ENCODE results near the gene METTL24.

Gene METTL24

DNA sequence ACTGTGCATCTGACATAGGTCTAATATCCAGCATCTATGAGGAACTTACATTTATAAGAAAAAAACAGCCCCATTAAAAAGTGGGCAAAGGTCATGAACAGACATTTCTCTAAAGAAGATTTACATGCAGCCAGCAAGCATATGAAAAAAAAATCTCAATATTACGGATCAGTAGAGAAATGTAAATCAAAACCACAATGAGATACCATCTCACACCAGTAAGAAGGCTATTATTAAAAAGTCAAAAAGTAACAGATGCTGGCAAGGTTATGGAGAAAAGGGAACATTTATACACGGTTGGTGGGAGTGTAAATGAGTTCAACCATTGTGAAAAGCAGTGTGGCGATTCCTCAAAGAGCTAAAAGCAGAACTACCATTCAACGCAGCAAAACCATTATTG is 13.1 kb downstream of the METTL24 start:
- Histone ChIP-seq H3K9ac (ENCODE audit: low read length) (no peak overlapping the region), H3K4me3 (ENCODE audit: low read length) (no peak overlapping the region), H3K36me3 (ENCODE audit: control insufficient read depth, insufficient read depth, low read length) (no peaks in the 10 kb centered on the region), H3K4me1 (ENCODE audit: control insufficient read depth, insufficient read depth, low read length) (no peaks in the 10 kb centered on the region), H3K27me3 (ENCODE audit: control insufficient read depth, insufficient read depth, low read length) (no peaks in the 10 kb centered on the region), H3K9me3 (ENCODE audit: control insufficient read depth, low read length) (no peaks in the 10 kb centered on the region)

DNA sequence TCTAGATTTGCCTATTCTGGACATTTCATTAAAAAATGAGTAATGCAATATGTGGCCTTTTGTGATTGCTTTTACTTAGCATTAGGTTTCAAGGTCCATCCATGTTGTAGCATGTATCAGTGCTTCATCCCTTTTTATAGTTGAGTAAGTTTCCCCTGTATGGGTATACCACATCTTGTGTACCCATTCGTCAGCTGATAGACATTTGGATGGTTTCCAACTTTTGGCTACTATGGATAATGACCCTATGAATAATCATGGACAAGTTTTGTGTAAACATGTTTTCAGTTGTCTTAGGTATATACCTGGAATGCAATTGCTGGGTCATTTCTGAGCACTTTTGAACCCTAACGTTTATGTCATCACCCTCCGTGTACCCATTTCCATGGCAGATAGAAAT is 15.4 kb downstream of the METTL24 start:
- H3K9ac ChIP-seq (ENCODE audit: low read length): no peak overlapping the region
- no peaks in the 10 kb centered on the region for H3K36me3 ChIP-seq (ENCODE audit: control insufficient read depth, insufficient read depth, low read length)
- no peaks in the 10 kb centered on the region for H3K27me3 ChIP-seq (ENCODE audit: control insufficient read depth, insufficient read depth, low read length)
- no peaks in the 10 kb centered on the region for H3K4me1 ChIP-seq (ENCODE audit: control insufficient read depth, insufficient read depth, low read length)
- H3K4me3 ChIP-seq (ENCODE audit: low read length): no peak overlapping the region
- H3K9me3 ChIP-seq (ENCODE audit: control insufficient read depth, low read length): no peaks in the 10 kb centered on the region

DNA sequence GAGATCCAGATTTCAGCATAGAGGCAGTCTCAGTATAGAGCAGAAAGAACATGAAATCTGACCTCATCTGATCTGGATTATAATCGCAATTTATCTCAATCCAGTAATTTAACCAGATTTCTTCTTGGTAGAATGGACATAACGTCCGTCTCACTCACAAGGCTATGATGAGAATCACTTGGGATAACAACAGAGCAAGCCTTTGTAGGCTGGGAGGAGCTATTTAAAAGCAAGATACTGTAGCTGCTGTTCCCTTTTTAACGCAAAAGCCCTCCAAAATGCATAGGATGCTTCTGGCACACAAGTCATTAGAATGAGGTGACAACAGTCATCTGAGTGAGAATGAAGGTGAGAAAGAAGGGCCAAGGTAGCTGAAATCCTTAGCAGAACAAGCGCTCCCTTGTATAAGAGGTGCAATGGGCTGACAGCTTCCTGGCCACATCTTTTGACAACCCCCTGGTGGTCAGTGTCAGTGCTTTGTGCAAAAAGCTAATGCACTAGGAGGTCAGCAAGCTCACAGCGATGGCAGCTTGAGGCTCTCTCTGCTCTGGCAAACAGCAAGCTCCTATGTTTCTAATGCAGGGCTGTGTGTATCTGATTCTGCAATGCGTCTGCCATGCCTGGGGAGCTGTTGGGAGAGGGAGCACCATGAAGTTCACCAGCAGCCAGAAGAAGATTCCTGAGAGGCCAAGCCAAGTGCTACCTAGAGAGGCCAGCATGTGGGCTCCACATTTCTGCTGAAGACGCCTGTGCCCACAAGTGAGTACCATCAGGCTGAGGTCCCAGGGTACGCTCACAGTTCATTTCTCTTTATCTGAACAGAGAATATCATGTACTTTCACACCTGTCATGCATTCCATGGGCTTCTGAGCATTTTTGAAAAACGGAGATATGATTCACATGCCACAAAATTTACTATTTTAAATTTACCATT is 16.2 kb downstream of the METTL24 start:
- H3K9me3 ChIP-seq (ENCODE audit: control insufficient read depth, low read length): no peaks in the 10 kb centered on the region
- no peak overlapping the region for H3K9ac ChIP-seq (ENCODE audit: low read length)
- no peaks in the 10 kb centered on the region for H3K36me3 ChIP-seq (ENCODE audit: control insufficient read depth, insufficient read depth, low read length)
- H3K27me3 ChIP-seq (ENCODE audit: control insufficient read depth, insufficient read depth, low read length): no peaks in the 10 kb centered on the region
- no peaks in the 10 kb centered on the region for H3K4me1 ChIP-seq (ENCODE audit: control insufficient read depth, insufficient read depth, low read length)
- H3K4me3 ChIP-seq (ENCODE audit: low read length): no peak overlapping the region

DNA sequence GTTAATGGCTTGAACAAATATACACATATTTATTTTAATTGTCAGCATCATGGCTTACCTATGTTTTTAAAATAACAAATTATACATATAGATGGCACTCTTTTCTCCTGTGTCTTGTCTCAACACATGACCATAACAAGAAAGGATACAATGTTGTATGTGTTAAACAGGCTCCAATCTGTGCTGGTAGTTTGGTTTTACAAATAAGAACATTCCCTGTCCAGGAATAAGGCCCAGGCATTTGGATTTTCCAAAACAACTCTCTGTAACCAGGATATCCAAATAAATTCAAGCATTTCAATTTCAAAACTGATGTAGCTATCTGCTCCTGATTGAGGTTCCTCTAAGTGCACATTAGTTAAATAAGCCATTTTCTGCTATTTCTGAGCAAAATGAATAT is 17.1 kb downstream of the METTL24 start:
- H3K9me3 ChIP-seq (ENCODE audit: control insufficient read depth, low read length): no peaks in the 10 kb centered on the region
- no peak overlapping the region for H3K4me3 ChIP-seq (ENCODE audit: low read length)
- H3K9ac ChIP-seq (ENCODE audit: low read length): no peak overlapping the region
- H3K4me1 ChIP-seq (ENCODE audit: control insufficient read depth, insufficient read depth, low read length): no peaks in the 10 kb centered on the region
- no peaks in the 10 kb centered on the region for H3K27me3 ChIP-seq (ENCODE audit: control insufficient read depth, insufficient read depth, low read length)
- H3K36me3 ChIP-seq (ENCODE audit: control insufficient read depth, insufficient read depth, low read length): no peaks in the 10 kb centered on the region

DNA sequence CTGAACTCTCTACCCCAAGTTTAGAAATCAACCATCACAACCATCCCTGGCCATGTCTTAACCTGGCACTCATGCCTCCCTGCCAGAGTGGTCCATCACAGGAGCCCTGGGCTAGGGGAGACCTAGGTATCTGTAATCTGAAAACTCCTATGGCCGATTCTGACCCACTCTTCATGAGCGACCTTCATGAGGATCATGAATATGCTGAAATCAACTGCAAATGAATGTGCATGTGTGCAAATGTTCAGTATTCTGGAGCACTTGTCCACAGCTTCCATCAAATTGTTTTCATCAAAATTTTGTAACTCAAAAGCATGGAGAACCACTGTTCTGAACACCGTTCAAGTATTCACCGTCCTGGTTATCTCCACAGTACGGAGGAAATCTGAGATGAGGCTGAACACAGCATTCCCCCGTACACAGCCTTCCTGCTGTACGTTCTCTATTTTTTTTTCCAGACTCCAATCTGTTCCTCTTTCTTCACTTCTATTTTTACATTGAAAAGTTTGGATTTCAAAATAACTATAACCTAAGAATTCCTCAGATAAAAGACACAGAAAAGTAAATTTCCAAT is 17.7 kb downstream of the METTL24 start:
- Histone ChIP-seq H3K27me3 (ENCODE audit: control insufficient read depth, insufficient read depth, low read length) (no peaks in the 10 kb centered on the region), H3K4me1 (ENCODE audit: control insufficient read depth, insufficient read depth, low read length) (no peaks in the 10 kb centered on the region), H3K9ac (ENCODE audit: low read length) (no peak overlapping the region), H3K4me3 (ENCODE audit: low read length) (no peak overlapping the region), H3K36me3 (ENCODE audit: control insufficient read depth, insufficient read depth, low read length) (no peaks in the 10 kb centered on the region), H3K9me3 (ENCODE audit: control insufficient read depth, low read length) (no peaks in the 10 kb centered on the region)

DNA sequence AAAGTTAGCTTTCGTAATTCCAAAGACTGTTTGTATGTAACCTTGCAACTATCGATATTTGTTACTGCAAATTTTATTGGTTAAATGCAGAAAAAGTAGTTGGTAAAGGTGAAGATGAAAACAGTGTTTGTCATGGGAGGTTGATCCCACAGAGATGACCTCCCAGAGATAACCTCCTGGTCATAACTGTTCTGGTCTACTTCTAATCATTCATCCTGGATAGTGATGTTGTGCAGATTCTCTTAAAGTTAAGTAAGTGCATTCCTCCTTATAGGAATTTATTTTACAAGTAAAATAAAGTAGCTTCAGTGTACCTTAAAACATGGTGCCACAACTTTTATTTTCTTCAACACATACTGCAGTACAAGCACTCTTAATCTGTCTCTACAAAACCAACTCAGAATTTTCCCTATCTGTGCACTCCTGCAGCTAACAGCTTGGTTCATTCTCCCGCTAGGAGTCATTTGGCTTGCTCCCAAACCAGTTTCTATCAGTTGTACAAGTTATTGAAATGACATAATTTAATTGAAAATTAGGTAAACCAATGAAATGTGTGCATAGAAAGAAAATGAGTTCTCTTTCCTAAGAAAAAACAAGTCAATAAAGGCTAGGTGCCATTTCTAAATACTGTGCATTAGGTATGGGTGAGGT is 19.2 kb downstream of the METTL24 start:
- Histone ChIP-seq H3K9me3 (ENCODE audit: control insufficient read depth, low read length) (no peaks in the 10 kb centered on the region), H3K36me3 (ENCODE audit: control insufficient read depth, insufficient read depth, low read length) (no peaks in the 10 kb centered on the region), H3K4me3 (ENCODE audit: low read length) (no peak overlapping the region), H3K27me3 (ENCODE audit: control insufficient read depth, insufficient read depth, low read length) (no peaks in the 10 kb centered on the region), H3K9ac (ENCODE audit: low read length) (no peak overlapping the region), H3K4me1 (ENCODE audit: control insufficient read depth, insufficient read depth, low read length) (no peaks in the 10 kb centered on the region)

DNA sequence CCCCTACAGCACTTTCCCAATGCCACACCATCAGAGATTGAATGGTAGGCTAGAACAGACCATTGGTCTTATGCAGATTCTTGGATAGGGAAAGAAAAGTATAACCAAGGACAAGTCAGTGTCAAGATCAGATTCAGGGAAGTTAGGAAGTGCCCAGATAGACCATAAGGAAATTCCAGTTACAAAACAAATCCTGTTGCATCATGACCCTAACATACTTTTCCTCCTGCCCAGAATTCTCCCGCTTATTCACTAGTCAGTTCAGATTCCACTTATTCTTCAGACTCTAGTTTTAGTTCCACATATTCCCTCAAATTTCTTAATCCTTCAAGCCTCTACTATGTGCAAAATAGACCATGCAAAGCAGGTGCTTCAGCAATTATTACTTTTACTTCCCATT is 20.7 kb downstream of the METTL24 start:
- Histone ChIP-seq H3K27me3 (ENCODE audit: control insufficient read depth, insufficient read depth, low read length) (no peaks in the 10 kb centered on the region), H3K4me3 (ENCODE audit: low read length) (no peak overlapping the region), H3K9ac (ENCODE audit: low read length) (no peak overlapping the region), H3K4me1 (ENCODE audit: control insufficient read depth, insufficient read depth, low read length) (no peaks in the 10 kb centered on the region), H3K9me3 (ENCODE audit: control insufficient read depth, low read length) (no peaks in the 10 kb centered on the region), H3K36me3 (ENCODE audit: control insufficient read depth, insufficient read depth, low read length) (no peaks in the 10 kb centered on the region)

DNA sequence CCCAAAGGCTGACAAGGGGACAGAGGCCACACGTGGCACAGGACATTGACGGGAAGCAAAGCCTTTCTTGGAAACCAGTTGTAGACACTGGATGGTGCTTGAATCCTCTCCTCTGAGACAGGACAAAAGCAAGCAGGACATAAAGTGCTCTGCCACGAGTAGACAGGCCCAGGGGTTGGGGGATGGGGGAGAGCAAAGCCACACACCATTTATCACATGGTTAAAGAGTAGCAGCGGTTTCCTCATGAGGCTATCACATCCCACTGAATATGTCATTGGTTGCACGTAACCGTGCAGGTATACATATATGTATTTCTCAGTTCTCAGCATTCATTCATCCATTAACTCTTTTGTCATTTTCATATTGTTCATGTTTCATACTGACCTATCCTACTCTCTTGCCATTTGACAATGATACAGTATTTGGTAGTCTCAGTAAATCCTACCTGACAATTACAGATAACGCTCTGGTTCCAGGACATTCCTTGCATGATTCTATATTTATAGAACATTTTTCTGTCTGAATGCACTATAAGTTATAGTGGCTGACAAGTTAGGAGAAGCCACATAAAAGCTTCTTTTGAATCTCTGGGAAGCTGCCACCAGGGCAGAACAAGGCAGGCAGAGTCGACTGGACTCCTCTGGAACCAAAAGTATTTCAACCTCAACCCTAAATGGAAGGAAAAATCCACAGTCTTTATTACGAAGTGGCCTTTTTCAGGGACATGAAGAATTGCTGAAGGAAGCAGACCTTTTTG is 23.5 kb downstream of the METTL24 start:
- no peak overlapping the region for H3K4me3 ChIP-seq (ENCODE audit: low read length)
- peaks cover 6% of the 10 kb centered on the region for H3K4me1 ChIP-seq (ENCODE audit: control insufficient read depth, insufficient read depth, low read length)

DNA sequence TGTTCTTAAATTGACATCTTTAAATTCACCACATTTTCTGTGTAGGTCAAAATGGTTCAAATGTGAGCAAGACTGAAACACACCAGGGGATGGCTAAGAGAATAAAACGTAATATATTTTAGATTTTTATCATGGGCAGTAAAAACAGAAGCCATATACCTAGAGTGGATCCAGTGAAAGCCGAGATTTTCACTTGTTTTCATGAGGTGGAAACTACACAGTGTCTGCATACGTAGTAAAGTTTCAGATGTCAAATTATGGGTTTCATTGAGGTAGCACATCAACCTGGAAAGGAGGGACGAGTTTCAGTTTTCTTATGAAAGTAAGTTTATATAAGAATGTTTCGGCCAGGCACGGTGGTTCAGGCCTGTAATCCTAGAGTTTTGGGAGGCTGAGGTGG is 25.9 kb downstream of the METTL24 start:
- no peaks in the 10 kb centered on the region for H3K9me3 ChIP-seq (ENCODE audit: control insufficient read depth, low read length)
- H3K27me3 ChIP-seq (ENCODE audit: control insufficient read depth, insufficient read depth, low read length): no peaks in the 10 kb centered on the region
- no peak overlapping the region for H3K4me3 ChIP-seq (ENCODE audit: low read length)
- H3K9ac ChIP-seq (ENCODE audit: low read length): no peak overlapping the region
- H3K4me1 ChIP-seq (ENCODE audit: control insufficient read depth, insufficient read depth, low read length): peaks cover 14% of the 10 kb centered on the region
- H3K36me3 ChIP-seq (ENCODE audit: control insufficient read depth, insufficient read depth, low read length): no peaks in the 10 kb centered on the region

More for the DNA sequence above, 23.5 kb downstream of the METTL24 start:
- no peaks in the 10 kb centered on the region for H3K9me3 ChIP-seq (ENCODE audit: control insufficient read depth, low read length)
- H3K36me3 ChIP-seq (ENCODE audit: control insufficient read depth, insufficient read depth, low read length): no peaks in the 10 kb centered on the region
- H3K9ac ChIP-seq (ENCODE audit: low read length): no peak overlapping the region
- no peaks in the 10 kb centered on the region for H3K27me3 ChIP-seq (ENCODE audit: control insufficient read depth, insufficient read depth, low read length)

DNA sequence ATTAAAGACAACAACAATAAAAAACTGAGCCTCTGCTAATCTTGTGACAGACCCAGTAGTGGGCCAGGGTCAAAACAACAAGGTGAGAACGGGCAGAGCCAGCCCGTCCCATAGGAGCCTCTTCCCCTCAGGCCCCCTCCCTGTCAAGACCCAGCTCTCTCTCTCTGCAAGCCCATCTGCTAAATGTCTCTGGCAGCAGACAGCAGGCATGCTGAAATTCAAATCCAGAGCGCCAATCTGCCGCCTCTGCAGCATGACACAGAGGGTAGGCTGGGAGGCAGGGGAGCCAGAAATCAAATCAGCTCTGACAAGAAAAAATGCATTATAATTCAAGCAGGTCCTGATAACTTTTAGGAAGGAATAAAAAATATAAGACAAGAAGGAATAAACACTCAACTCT is 26.3 kb downstream of the METTL24 start:
- Histone ChIP-seq H3K36me3 (ENCODE audit: control insufficient read depth, insufficient read depth, low read length) (no peaks in the 10 kb centered on the region), H3K9ac (ENCODE audit: low read length) (no peak overlapping the region), H3K4me3 (ENCODE audit: low read length) (no peak overlapping the region), H3K9me3 (ENCODE audit: control insufficient read depth, low read length) (no peaks in the 10 kb centered on the region), H3K4me1 (ENCODE audit: control insufficient read depth, insufficient read depth, low read length) (peaks cover 14% of the 10 kb centered on the region), H3K27me3 (ENCODE audit: control insufficient read depth, insufficient read depth, low read length) (no peaks in the 10 kb centered on the region)

DNA sequence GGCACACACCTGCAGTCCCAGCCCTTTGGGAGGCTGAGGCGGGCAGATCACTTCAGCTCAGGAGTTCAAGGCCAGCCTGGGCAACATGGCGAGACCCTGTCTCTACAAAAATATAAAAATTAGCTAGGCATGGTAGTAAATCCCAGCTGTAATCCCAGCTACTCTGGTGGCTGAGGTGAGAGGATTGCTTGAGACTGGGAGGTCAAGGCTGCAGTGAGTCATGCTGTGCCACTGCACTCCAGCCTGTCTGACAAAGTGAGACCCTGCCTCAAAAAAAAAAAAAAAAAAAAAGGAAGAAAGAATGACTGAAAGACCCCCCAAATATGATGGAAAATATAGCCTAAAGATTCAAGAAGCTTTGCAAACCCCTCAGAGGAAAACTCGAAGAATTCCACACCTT is 26.8 kb downstream of the METTL24 start:
- no peak overlapping the region for H3K4me3 ChIP-seq (ENCODE audit: low read length)
- no peaks in the 10 kb centered on the region for H3K36me3 ChIP-seq (ENCODE audit: control insufficient read depth, insufficient read depth, low read length)
- no peaks in the 10 kb centered on the region for H3K27me3 ChIP-seq (ENCODE audit: control insufficient read depth, insufficient read depth, low read length)
- H3K4me1 ChIP-seq (ENCODE audit: control insufficient read depth, insufficient read depth, low read length): peaks cover 18% of the 10 kb centered on the region
- no peak overlapping the region for H3K9ac ChIP-seq (ENCODE audit: low read length)
- H3K9me3 ChIP-seq (ENCODE audit: control insufficient read depth, low read length): no peaks in the 10 kb centered on the region
